Stimulated activated naive CD4-positive, alpha-beta T cell treated with Interleukin-2 at 50 U/mL for 16 hours (primary cell): ENCODE measurements around the gene BABAM2.
"Not testable (repeated sequence)": the region's sequence is repeated elsewhere in the genome, so short reads cannot be mapped to it uniquely, and the experiment has no call there.

ENCODE experiments used
- DNase-seq: peaks from one replicate; lab custom pipeline; 2025; lab: John Stamatoyannopoulos, UW

The BABAM2 gene

GRCh38 chr2:28332696-28333095 lies 442.2 kb downstream of the BABAM2 start:
- no peak for DNase-seq

- DNase-seq, result no peak
These were observed 443.3 kb downstream of the BABAM2 start for GRCh38 chr2:28333606-28334526.

GRCh38 chr2:28334527-28334894 lies 444.0 kb downstream of the BABAM2 start:
- DNase-seq, result no peak

DNA sequence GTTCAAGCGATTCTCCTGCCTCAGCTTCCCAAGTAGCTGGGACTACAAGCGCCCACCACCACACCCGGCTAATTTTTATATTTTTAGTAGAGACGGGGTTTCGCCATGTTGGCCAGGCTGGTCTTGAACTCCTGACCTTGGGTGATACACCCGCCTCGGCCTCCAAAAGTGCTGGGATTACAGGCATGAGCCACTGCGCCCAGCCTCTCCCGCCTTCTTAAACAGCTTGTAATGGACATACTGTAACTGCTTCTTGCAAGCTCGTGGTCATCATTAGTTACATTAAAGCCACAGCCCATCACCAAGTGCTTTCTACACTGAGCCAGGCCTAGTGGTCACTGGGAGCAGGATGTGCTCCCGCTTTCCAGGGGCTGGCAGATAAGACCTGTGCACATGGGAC lies 444.7 kb downstream of the BABAM2 start:
- not testable (repeated sequence) for DNase-seq

- DNase-seq, result no peak
These were observed 445.1 kb downstream of the BABAM2 start for GRCh38 chr2:28335666-28336065.

DNA sequence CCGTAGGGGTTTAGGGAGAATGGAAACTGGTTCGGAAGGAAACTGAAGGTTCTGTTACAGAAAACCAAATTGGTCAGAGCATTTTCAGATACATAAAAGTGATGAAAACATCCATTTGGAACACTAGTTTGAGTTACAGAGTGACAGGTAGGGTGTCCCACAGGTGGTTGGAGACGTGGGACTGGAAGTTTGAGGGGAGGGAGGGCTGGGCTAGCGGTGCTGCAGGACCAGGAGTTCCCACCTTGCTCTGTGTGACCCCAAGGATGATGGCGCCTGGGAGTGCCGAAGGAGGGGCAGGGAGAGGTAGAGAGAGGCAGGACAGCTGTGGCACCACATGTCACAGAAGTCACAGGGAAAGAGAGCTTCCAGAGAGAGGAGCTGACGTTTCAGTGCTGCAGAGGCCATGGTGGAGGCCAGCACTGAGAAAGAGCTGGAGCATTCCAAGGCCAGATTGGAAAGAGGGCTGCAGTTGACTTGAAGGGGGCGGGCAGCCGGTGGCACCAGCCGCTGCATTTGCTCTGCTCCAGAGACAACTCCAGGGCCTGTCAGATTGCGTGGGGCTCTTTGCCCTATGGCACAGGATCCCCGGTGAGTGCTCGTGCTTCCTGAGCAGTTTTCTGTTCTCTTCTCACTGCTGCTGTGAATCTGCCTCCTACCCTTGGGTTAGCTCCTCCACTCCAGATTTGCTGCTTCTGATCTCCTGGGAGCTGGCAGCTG lies 445.9 kb downstream of the BABAM2 start:
- no peak for DNase-seq

GRCh38 chr2:28336982-28337627 lies 446.6 kb downstream of the BABAM2 start:
- no peak for DNase-seq

DNA sequence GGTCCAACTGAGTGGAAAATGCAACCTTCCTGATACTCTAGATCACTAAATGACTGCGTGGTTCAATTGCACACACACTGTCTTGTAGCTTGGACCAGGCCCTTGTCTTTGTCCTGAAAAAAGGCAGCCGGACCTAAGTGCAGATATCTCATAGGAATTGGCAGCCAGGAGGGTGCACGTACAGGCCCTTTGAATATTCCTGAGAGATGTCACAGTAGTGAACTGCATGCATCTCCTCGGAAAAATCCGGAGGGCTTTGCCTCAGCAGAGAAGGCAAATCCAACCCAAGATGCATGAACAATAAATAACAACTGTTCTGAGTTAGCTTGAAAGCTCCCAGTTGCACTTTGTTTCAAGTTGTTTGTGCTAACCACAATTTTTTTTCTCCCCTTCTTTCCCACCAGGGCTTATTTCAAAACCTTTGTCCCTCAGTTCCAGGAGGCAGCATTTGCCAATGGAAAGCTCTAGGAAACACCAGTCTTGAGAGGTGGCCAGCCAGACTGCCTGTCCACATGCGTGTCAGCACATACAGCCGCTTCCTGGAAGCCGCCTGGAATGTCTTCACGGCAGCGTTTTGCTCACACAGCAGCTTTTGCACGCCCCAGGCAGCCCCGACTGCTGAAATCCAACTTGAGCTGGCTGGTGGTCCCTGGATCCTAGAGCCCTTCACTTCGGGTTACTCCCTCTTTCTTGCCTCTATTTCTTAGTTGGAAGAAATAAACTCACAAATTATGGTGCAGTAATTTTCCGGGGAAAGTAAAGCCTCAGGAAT lies 447.7 kb downstream of the BABAM2 start:
- DNase-seq, result no peak

GRCh38 chr2:28338831-28339321 lies 448.3 kb downstream of the BABAM2 start:
- DNase-seq, result no peak

DNA sequence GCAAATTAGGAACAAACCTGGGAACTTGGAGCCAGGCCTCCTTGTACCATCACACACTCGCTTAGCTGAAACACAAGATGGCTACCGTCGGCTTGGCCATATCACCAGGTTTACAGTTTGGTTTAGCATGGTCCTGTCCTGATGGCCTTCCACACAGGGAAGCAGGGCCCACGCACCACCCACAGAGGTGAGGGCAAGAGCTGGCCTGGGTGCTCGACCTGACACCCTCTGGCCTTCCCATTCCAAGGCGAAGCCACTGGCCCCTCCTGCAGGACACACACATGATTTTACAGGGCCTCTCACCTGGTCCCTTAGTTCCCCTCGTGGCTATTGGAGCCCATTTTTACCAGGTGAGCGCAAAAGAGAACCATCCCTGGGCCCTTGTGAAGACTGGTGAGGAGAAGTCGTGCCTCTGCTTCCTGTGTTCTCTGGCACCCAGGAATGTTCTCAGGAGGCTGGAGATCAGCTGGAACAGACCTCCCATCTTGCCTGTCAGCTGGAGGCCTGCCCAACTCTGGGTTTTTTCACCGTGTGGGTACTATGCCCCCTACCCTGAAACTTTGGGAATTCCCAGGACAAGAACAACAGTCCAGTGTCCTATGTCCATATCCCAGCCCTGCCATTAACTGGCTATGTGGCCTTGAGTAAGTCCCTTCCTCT lies 449.1 kb downstream of the BABAM2 start:
- DNase-seq, result no peak

- no peak for DNase-seq
These were observed 450.0 kb downstream of the BABAM2 start for GRCh38 chr2:28340312-28341202.

DNA sequence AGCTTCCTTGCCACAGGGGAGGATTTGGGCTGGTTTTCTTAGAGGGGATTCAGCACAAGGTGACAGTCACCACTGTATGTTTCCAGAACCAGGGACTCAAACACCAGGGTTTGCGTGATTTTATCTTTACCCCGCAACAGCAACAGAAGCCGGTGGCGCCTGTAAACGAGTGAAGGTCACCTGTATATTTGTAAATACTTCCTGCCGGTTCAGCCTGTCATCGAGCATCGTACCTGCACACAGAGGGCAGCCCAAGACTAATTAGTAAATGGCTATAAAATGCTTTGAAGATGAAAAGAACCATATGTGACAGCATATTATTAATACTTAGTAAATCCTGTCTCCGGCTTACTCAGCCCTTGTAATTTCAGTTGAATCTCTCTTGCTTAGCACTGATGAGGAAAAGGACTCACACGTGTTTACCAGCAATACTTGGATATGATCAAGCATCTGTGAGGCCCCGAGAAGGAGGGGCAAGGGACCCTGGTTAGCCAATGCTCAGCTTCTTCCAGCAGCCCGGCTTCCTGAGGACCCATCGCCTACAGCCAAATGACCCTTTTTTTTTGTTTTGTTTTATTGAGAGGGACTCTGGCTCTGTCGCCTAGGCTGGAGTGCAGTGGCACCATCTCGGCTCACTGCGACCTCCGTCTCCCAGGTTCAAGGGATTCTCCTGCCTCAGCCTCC lies 450.8 kb downstream of the BABAM2 start:
- DNase-seq, result no peak

DNA sequence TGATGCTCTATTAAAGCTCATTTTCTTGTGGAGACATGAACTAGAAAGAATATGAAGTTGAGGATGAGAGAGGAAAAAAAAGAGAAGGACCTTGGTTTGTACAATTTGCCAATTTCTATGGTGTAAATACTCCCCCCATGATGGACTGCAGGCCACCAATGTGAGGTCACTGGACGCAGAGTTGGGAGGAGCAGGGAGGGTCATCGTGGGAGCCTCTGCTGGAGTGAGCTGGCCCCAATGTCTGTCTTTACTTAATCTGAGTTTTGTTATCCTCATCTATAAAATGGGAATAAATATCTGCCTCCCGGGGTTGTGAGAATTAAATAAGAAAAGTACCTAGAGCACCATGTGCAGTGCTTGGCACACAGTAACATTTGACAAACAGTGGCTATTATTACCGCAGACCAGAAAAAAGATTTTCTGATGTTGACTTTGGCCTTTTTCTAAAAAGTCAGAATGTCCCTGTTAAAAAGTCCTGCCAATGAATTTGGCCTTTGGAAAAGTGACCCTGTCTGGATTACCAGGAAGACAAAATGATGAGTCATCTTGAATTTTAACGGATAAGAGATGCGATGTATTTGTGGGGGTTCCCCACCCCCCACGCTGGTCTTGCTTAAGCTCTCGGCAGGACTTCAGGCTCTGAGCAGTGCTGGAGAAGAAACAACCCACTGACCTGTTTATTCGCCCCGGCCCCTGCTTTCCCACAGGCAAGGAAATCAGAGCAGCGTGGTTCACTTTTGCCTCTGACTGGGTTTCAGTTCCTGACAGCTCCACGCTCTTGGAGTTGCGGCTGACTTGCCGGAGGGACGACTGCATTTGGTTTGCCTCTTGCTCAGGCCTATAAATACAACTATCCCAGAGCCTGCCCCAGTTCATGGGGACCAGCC lies 451.8 kb downstream of the BABAM2 start:
- no peak for DNase-seq

GRCh38 chr2:28343184-28343942 lies 452.8 kb downstream of the BABAM2 start:
- DNase-seq, result no peak

- DNase-seq, result no peak
These were observed 453.6 kb downstream of the BABAM2 start for GRCh38 chr2:28343971-28344715.

- DNase-seq, result no peak
These were observed 454.3 kb downstream of the BABAM2 start for GRCh38 chr2:28344756-28345373.

- DNase-seq, result no peak
These were observed 455.1 kb downstream of the BABAM2 start for GRCh38 chr2:28345619-28346018.
